Panc1 (cell line): ENCODE measurements around the gene ACADSB. TPM values are rescaled to one million over a fixed set of nuclear protein-coding genes. Genes with fewer than 3 reads are reported as not detected.

ENCODE experiments used
- ATAC-seq: fragments of 200-7000 bp; cut with Tn5 transposase; 2 replicates; pipeline ENCODE4 v1.9.1; 2020; ENCODE audit warnings: mild to moderate bottlenecking, moderate library complexity
- BruUV-seq: library from RNA; stranded (reverse); fragments of 400-500 nt; replicated peaks from 2 replicates; lab custom pipeline; 2021; lab: Mats Ljungman, UMichigan
- CTCF ChIA-PET: fragments of 300-600 bp; sonication (Branson Sonifier 250); formaldehyde crosslinking; loops from one replicate; lab custom pipeline; 2022; ENCODE audit warnings: antibody characterized with exemption; lab: Charles Lee
- POLR2A ChIA-PET: fragments of 300-600 bp; sonication (Branson Sonifier 250); formaldehyde crosslinking; loops from one replicate; lab custom pipeline; 2022; ENCODE audit warnings: antibody characterized with exemption; lab: Charles Lee
- DNase-seq: peaks from one replicate; pipeline ENCODE4 v3.0.0-alpha.2; 2010; ENCODE audit warnings: low read depth, low spot score
- H3K27ac ChIP-seq: 2 replicates; pipeline ENCODE4 v1.5.1; 2011; ENCODE audit warnings: mild to moderate bottlenecking, low read length, inconsistent platforms
- H3K27me3 ChIP-seq: fragments of 200-500 bp; sonication (Bioruptor generic); 2 replicates; pipeline ENCODE4 v1.6.0; 2014; ENCODE audit warnings: low read length, inconsistent platforms; ENCODE audit not compliant: control insufficient read depth, insufficient read depth
- H3K36me3 ChIP-seq: fragments of 200-500 bp; sonication (Bioruptor generic); 2 replicates; pipeline ENCODE4 v1.5.1; 2014; ENCODE audit warnings: inconsistent platforms, mild to moderate bottlenecking, low read length, moderate library complexity; ENCODE audit not compliant: control insufficient read depth, insufficient read depth
- H3K4me1 ChIP-seq: 2 replicates; pipeline ENCODE4 v1.5.1; 2011; ENCODE audit warnings: inconsistent platforms, mild to moderate bottlenecking, low read length, moderate library complexity; ENCODE audit not compliant: control insufficient read depth, insufficient read depth
- H3K4me3 ChIP-seq, 2 experiments: 2 replicates each; pipeline ENCODE4 v1.5.1; 2011 to 2012; ENCODE audit warnings: low read depth in 2 of 2, low read length in 2 of 2, mild to moderate bottlenecking in 2 of 2, inconsistent platforms in 1 of 2, moderate library complexity in 1 of 2
- H3K9me3 ChIP-seq: fragments of 200-500 bp; sonication (Bioruptor generic); 2 replicates; pipeline ENCODE4 v1.5.1; 2014; ENCODE audit warnings: low read depth, mild to moderate bottlenecking, inconsistent platforms, low read length, moderate library complexity; ENCODE audit not compliant: control insufficient read depth, insufficient read depth
- POLR2AphosphoS5 ChIP-seq: IDR thresholded peaks from 2 replicates; pipeline ENCODE4 v1.6.1; 2012; ENCODE audit warnings: mild to moderate bottlenecking, low read depth, low read length, moderate library complexity
- REST ChIP-seq, 2 experiments: IDR thresholded peaks; 2 replicates each; pipeline ENCODE4 v1.6.1; 2011 to 2012; ENCODE audit warnings: low read depth in 2 of 2, control low read depth in 1 of 2, low read length in 1 of 2, mild to moderate bottlenecking in 1 of 2, moderate library complexity in 1 of 2; ENCODE audit not compliant: insufficient read depth in 1 of 2
- SIN3A ChIP-seq: IDR thresholded peaks from 2 replicates; pipeline ENCODE4 v1.6.1; 2012; ENCODE audit warnings: low read depth, mild to moderate bottlenecking, low read length, moderate library complexity, borderline replicate concordance; ENCODE audit not compliant: insufficient read depth
- TCF7L2 ChIP-seq: IDR thresholded peaks from 2 replicates; pipeline ENCODE4 v1.6.1; 2011; ENCODE audit warnings: mild to moderate bottlenecking, low read depth, low read length, inconsistent platforms
- in situ Hi-C: cut with HindIII; loops from 2 replicates; pipeline ENCODE4 v1.10.0; 2016; ENCODE audit warnings: low sequenced_read_pairs, low pct_unique_long_range_greater_than_20kb
- intact Hi-C: fragments of 100-400 bp; cut with micrococcal nuclease; formaldehyde crosslinking; loops from one replicate; pipeline ENCODE4 v1.10.0; 2022; ENCODE audit not compliant: unreplicated experiment
- total RNA-seq: library from RNA; stranded (reverse); gene quantifications from one replicate; pipeline ENCODE4 v1.2.1, GENCODE V29; 2021; ENCODE audit not compliant: unreplicated experiment
- TF ChIP-seq, protein P1 (sequence below): fragments of 450-650 bp; IDR thresholded peaks from 2 replicates; pipeline ENCODE4 v1.5.1; 2017; ENCODE audit warnings: mild to moderate bottlenecking

The ACADSB gene
- total RNA-seq, 1 experiment from 2014 or later, result 19.2 TPM

- no peaks in the 10 kb centered on the region for H3K9me3 ChIP-seq
- in situ Hi-C loops (no loop called here), intact Hi-C loops (no loop called here)
- DNase-seq, result no peak
- TF ChIP-seq REST (IDR thresholded peaks at IDR 0.05; ENCODE audit: insufficient read depth in 1 of 2, low read depth in 2 of 2, low read length in 1 of 2), result no peak
- no peak for TF ChIP-seq TCF7L2
- TF ChIP-seq POLR2AphosphoS5, result no peak
- no peak for TF ChIP-seq SIN3A
- TF ChIP-seq, protein P1, sequence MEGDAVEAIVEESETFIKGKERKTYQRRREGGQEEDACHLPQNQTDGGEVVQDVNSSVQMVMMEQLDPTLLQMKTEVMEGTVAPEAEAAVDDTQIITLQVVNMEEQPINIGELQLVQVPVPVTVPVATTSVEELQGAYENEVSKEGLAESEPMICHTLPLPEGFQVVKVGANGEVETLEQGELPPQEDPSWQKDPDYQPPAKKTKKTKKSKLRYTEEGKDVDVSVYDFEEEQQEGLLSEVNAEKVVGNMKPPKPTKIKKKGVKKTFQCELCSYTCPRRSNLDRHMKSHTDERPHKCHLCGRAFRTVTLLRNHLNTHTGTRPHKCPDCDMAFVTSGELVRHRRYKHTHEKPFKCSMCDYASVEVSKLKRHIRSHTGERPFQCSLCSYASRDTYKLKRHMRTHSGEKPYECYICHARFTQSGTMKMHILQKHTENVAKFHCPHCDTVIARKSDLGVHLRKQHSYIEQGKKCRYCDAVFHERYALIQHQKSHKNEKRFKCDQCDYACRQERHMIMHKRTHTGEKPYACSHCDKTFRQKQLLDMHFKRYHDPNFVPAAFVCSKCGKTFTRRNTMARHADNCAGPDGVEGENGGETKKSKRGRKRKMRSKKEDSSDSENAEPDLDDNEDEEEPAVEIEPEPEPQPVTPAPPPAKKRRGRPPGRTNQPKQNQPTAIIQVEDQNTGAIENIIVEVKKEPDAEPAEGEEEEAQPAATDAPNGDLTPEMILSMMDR, result no peak
- no TSS peak for BruUV-seq
- ATAC-seq, result no peak
- ChIA-PET POLR2A (no interaction called here), CTCF (no interaction called here)
- H3K4me3 ChIP-seq, result no peak overlapping the region
- no peaks in the 10 kb centered on the region for H3K27me3 ChIP-seq
- peaks cover 3% of the 10 kb centered on the region for H3K4me1 ChIP-seq
- H3K27ac ChIP-seq, result no peak overlapping the region
- H3K36me3 ChIP-seq, result no peaks in the 10 kb centered on the region; the same call in none of the 2 replicates
Observed at GRCh38 chr10:122986335-122986734, 22.5 kb upstream of the ACADSB start.

DNA sequence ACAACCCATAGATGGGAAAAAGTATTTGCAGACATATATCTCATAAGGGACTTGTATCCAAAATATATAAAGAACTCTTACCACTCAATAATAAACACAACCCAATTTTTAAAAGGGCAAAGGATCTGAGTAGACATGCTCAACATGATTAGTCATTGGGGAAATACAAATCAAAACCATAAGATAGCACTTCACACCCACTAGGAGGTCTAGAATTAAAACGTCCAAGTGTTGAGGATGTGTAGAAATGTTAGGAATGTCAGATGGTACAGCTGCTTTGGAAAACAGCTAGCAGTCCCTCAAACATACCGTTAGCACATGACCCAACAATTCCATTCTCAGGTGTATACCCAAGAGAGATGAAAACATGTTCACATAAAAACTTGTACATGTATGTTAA, 20.3 kb upstream of the ACADSB start:
- POLR2A ChIA-PET, result no interaction called here
- CTCF ChIA-PET, result no interaction called here

More for the DNA sequence above, 20.3 kb upstream of the ACADSB start:
- intact Hi-C loops, result no loop called here
- in situ Hi-C loops, result no loop called here
- Histone ChIP-seq H3K27ac (no peak overlapping the region), H3K4me3 (no peak overlapping the region), H3K9me3 (no peaks in the 10 kb centered on the region), H3K4me1 (no peaks in the 10 kb centered on the region), H3K36me3 (peaks cover 6% of the 10 kb centered on the region), H3K27me3 (no peaks in the 10 kb centered on the region)
- ATAC-seq (no peak), DNase-seq (no peak)
- BruUV-seq, result no TSS peak
- no peak for TF ChIP-seq REST (IDR thresholded peaks at IDR 0.05; ENCODE audit: insufficient read depth in 1 of 2, low read depth in 2 of 2, low read length in 1 of 2)
- TF ChIP-seq SIN3A, result no peak
- TF ChIP-seq, protein P1, result no peak
- no peak for TF ChIP-seq POLR2AphosphoS5
- TF ChIP-seq TCF7L2, result no peak
